ENCODE results near the gene PARD3B. TPM values are rescaled to one million over a fixed set of nuclear protein-coding genes. Genes with fewer than 3 reads are reported as not detected.
A peak's percentile ranks its signal among the peaks of the same experiment; 100 is the strongest.

PARD3B gene
- total RNA-seq, 1 experiment from 2014 or later = 5.1 TPM

GRCh38 chr2:205030695-205031094 is 485.4 kb downstream of the PARD3B start:
- DNase-seq = no peak
- Histone ChIP-seq H3K36me3 (no peaks in the 10 kb centered on the region), H3K9me3 (replicated peaks) (no peaks in the 10 kb centered on the region; the same call in 1 of the 2 replicates), H3K27ac (0 out of 2 replicates have a peak overlapping the region, but pooled peaks have one; percentile 8), H3K4me1 (peaks cover 36% of the 10 kb centered on the region), H3K27me3 (no peaks in the 10 kb centered on the region), H3K4me3 (no peak overlapping the region)

- Histone ChIP-seq H3K9me3 (replicated peaks) (no peaks in the 10 kb centered on the region; the same call in 1 of the 2 replicates), H3K4me3 (no peak overlapping the region), H3K27me3 (no peaks in the 10 kb centered on the region), H3K4me1 (peaks cover 36% of the 10 kb centered on the region), H3K36me3 (no peaks in the 10 kb centered on the region), H3K27ac (peak overlapping the region; percentile 87)
- DNase-seq = peak; percentile 91 to 98
Observed at GRCh38 chr2:205032093-205032551, 486.8 kb downstream of the PARD3B start.

- Histone ChIP-seq H3K36me3 (no peaks in the 10 kb centered on the region), H3K4me3 (no peak overlapping the region), H3K27ac (peak overlapping the region; percentile 87), H3K9me3 (replicated peaks) (no peaks in the 10 kb centered on the region; the same call in 1 of the 2 replicates), H3K4me1 (peaks cover 36% of the 10 kb centered on the region), H3K27me3 (no peaks in the 10 kb centered on the region)
- no peak for DNase-seq
Observed at GRCh38 chr2:205033431-205033830, 488.2 kb downstream of the PARD3B start.

- Histone ChIP-seq H3K27ac (peak overlapping the region; percentile 87), H3K4me3 (no peak overlapping the region)
- DNase-seq = peak; percentile 38 to 71
Observed at GRCh38 chr2:205034034-205034433, 488.8 kb downstream of the PARD3B start.

GRCh38 chr2:205040323-205040722 is 495.0 kb downstream of the PARD3B start:
- DNase-seq = no peak
- H3K27me3 ChIP-seq = no peaks in the 10 kb centered on the region
- no peaks in the 10 kb centered on the region; the same call in 1 of the 2 replicates for H3K9me3 ChIP-seq (replicated peaks)
- no peaks in the 10 kb centered on the region for H3K4me1 ChIP-seq
- H3K4me3 ChIP-seq = no peak overlapping the region
- no peaks in the 10 kb centered on the region for H3K36me3 ChIP-seq
- no peak overlapping the region for H3K27ac ChIP-seq

More at GRCh38 chr2:205034034-205034433, 488.8 kb downstream of the PARD3B start:
- Histone ChIP-seq H3K27me3 (no peaks in the 10 kb centered on the region), H3K9me3 (replicated peaks) (no peaks in the 10 kb centered on the region; the same call in 1 of the 2 replicates), H3K4me1 (peaks cover 36% of the 10 kb centered on the region), H3K36me3 (no peaks in the 10 kb centered on the region)

- no peaks in the 10 kb centered on the region for H3K36me3 ChIP-seq
- no peak overlapping the region for H3K4me3 ChIP-seq
- H3K27ac ChIP-seq = no peak overlapping the region
- no peak for DNase-seq
- H3K9me3 ChIP-seq (replicated peaks) = no peaks in the 10 kb centered on the region
- no peaks in the 10 kb centered on the region for H3K27me3 ChIP-seq
- no peaks in the 10 kb centered on the region for H3K4me1 ChIP-seq
Observed at GRCh38 chr2:205041472-205042130, 496.3 kb downstream of the PARD3B start.

- DNase-seq = no peak
- no peak overlapping the region for H3K4me3 ChIP-seq
- no peaks in the 10 kb centered on the region for H3K27me3 ChIP-seq
- H3K9me3 ChIP-seq (replicated peaks) = no peaks in the 10 kb centered on the region
- H3K27ac ChIP-seq = no peak overlapping the region
- no peaks in the 10 kb centered on the region for H3K36me3 ChIP-seq
- H3K4me1 ChIP-seq = no peaks in the 10 kb centered on the region
Observed at GRCh38 chr2:205043285-205043684, 498.0 kb downstream of the PARD3B start.

- no peak for DNase-seq
- no peaks in the 10 kb centered on the region for H3K9me3 ChIP-seq (replicated peaks)
- H3K27ac ChIP-seq = no peak overlapping the region
- no peaks in the 10 kb centered on the region for H3K36me3 ChIP-seq
- no peaks in the 10 kb centered on the region for H3K27me3 ChIP-seq
- H3K4me3 ChIP-seq = no peak overlapping the region
- H3K4me1 ChIP-seq = no peaks in the 10 kb centered on the region
Observed at GRCh38 chr2:205045706-205046105, 500.4 kb downstream of the PARD3B start.

GRCh38 chr2:205047273-205047839 is 502.1 kb downstream of the PARD3B start:
- Histone ChIP-seq H3K27ac (no peak overlapping the region), H3K4me3 (no peak overlapping the region), H3K27me3 (no peaks in the 10 kb centered on the region), H3K9me3 (replicated peaks) (no peaks in the 10 kb centered on the region), H3K4me1 (no peaks in the 10 kb centered on the region), H3K36me3 (no peaks in the 10 kb centered on the region)
- DNase-seq = no peak

GRCh38 chr2:205051417-205051816 is 506.1 kb downstream of the PARD3B start:
- Histone ChIP-seq H3K4me1 (peaks cover 33% of the 10 kb centered on the region), H3K4me3 (no peak overlapping the region), H3K9me3 (replicated peaks) (0 out of 2 replicates have a peak, but pooled peaks cover 3% of the 10 kb centered on the region), H3K27ac (no peak overlapping the region), H3K36me3 (no peaks in the 10 kb centered on the region), H3K27me3 (no peaks in the 10 kb centered on the region)
- no peak for DNase-seq

- Histone ChIP-seq H3K36me3 (no peaks in the 10 kb centered on the region), H3K4me1 (peaks cover 33% of the 10 kb centered on the region), H3K9me3 (replicated peaks) (0 out of 2 replicates have a peak, but pooled peaks cover 3% of the 10 kb centered on the region), H3K27ac (no peak overlapping the region), H3K27me3 (no peaks in the 10 kb centered on the region), H3K4me3 (no peak overlapping the region)
- DNase-seq = peak in 1 of 2 experiments; percentile 22
Observed at GRCh38 chr2:205052781-205053180, 507.5 kb downstream of the PARD3B start.

GRCh38 chr2:205053827-205054410 is 508.6 kb downstream of the PARD3B start:
- Histone ChIP-seq H3K4me3 (peak overlapping the region; percentile 34), H3K27me3 (no peaks in the 10 kb centered on the region), H3K27ac (peak overlapping the region; percentile 94), H3K9me3 (replicated peaks) (peaks cover 10% of the 10 kb centered on the region; the same call in 1 of the 2 replicates), H3K4me1 (peaks cover 33% of the 10 kb centered on the region), H3K36me3 (no peaks in the 10 kb centered on the region)
- DNase-seq = peak; percentile 25 to 69

GRCh38 chr2:205054789-205055188 is 509.5 kb downstream of the PARD3B start:
- no peak overlapping the region for H3K4me3 ChIP-seq
- no peaks in the 10 kb centered on the region for H3K27me3 ChIP-seq
- H3K36me3 ChIP-seq = no peaks in the 10 kb centered on the region
- peak overlapping the region; percentile 94 for H3K27ac ChIP-seq
- DNase-seq = peak in 1 of 2 experiments; percentile 29
- peaks cover 10% of the 10 kb centered on the region; the same call in 1 of the 2 replicates for H3K9me3 ChIP-seq (replicated peaks)
- peaks cover 37% of the 10 kb centered on the region for H3K4me1 ChIP-seq

GRCh38 chr2:205055251-205055650 is 510.0 kb downstream of the PARD3B start:
- no peaks in the 10 kb centered on the region for H3K27me3 ChIP-seq
- DNase-seq = no peak
- H3K4me3 ChIP-seq = no peak overlapping the region

GRCh38 chr2:205056151-205056561 is 510.9 kb downstream of the PARD3B start:
- H3K27me3 ChIP-seq = no peaks in the 10 kb centered on the region
- no peaks in the 10 kb centered on the region for H3K36me3 ChIP-seq
- no peak overlapping the region for H3K4me3 ChIP-seq
- no peak for DNase-seq
- peaks cover 48% of the 10 kb centered on the region for H3K4me1 ChIP-seq
- H3K27ac ChIP-seq = no peak overlapping the region
- peaks cover 10% of the 10 kb centered on the region; the same call in 1 of the 2 replicates for H3K9me3 ChIP-seq (replicated peaks)

More at GRCh38 chr2:205055251-205055650, 510.0 kb downstream of the PARD3B start:
- Histone ChIP-seq H3K9me3 (replicated peaks) (peaks cover 10% of the 10 kb centered on the region; the same call in 1 of the 2 replicates), H3K36me3 (no peaks in the 10 kb centered on the region), H3K4me1 (peaks cover 41% of the 10 kb centered on the region), H3K27ac (no peak overlapping the region; the same call in 1 of the 2 replicates)
